ENCODE measurements around the gene ZNF497.
"Not testable (repeated sequence)": the region's sequence is repeated elsewhere in the genome, so short reads cannot be mapped to it uniquely, and the experiment has no call there.

ZNF497 gene

GRCh38 chr19:58406818-58407657 lies 44.5 kb upstream of the ZNF497 start:
- H3K27me3 ChIP-seq (ENCODE audit: insufficient read depth, poor library complexity, severe bottlenecking) = no peaks in the 10 kb centered on the region
- DNase-seq (ENCODE audit: low spot score) (no peak), ATAC-seq (ENCODE audit: low read depth) (no peak)
- no peaks in the 10 kb centered on the region for H3K9me3 ChIP-seq (ENCODE audit: severe bottlenecking)
- H3K4me3 ChIP-seq (ENCODE audit: severe bottlenecking) = peak overlapping the region; percentile 86
- H3K27ac ChIP-seq (ENCODE audit: poor library complexity, severe bottlenecking) = peak overlapping the region; percentile 57
- TF ChIP-seq, protein P1, sequence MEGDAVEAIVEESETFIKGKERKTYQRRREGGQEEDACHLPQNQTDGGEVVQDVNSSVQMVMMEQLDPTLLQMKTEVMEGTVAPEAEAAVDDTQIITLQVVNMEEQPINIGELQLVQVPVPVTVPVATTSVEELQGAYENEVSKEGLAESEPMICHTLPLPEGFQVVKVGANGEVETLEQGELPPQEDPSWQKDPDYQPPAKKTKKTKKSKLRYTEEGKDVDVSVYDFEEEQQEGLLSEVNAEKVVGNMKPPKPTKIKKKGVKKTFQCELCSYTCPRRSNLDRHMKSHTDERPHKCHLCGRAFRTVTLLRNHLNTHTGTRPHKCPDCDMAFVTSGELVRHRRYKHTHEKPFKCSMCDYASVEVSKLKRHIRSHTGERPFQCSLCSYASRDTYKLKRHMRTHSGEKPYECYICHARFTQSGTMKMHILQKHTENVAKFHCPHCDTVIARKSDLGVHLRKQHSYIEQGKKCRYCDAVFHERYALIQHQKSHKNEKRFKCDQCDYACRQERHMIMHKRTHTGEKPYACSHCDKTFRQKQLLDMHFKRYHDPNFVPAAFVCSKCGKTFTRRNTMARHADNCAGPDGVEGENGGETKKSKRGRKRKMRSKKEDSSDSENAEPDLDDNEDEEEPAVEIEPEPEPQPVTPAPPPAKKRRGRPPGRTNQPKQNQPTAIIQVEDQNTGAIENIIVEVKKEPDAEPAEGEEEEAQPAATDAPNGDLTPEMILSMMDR (IDR thresholded peaks at IDR 0.05; ENCODE audit: poor library complexity, severe bottlenecking) = peak; percentile 27
- H3K36me3 ChIP-seq (ENCODE audit: low read depth) = no peaks in the 10 kb centered on the region; the same call in 1 of the 2 replicates
- peaks cover 4% of the 10 kb centered on the region for H3K4me1 ChIP-seq (ENCODE audit: insufficient read depth, poor library complexity, severe bottlenecking)

GRCh38 chr19:58403920-58404478 lies 41.4 kb upstream of the ZNF497 start:
- not testable (repeated sequence) for H3K36me3 ChIP-seq (ENCODE audit: low read depth); H3K4me1 ChIP-seq (ENCODE audit: insufficient read depth, poor library complexity, severe bottlenecking); ATAC-seq (ENCODE audit: low read depth); H3K27ac ChIP-seq (ENCODE audit: poor library complexity, severe bottlenecking); H3K9me3 ChIP-seq (ENCODE audit: severe bottlenecking); H3K4me3 ChIP-seq (ENCODE audit: severe bottlenecking); H3K27me3 ChIP-seq (ENCODE audit: insufficient read depth, poor library complexity, severe bottlenecking)
- peak; percentile 20 for DNase-seq (ENCODE audit: low spot score)

DNA sequence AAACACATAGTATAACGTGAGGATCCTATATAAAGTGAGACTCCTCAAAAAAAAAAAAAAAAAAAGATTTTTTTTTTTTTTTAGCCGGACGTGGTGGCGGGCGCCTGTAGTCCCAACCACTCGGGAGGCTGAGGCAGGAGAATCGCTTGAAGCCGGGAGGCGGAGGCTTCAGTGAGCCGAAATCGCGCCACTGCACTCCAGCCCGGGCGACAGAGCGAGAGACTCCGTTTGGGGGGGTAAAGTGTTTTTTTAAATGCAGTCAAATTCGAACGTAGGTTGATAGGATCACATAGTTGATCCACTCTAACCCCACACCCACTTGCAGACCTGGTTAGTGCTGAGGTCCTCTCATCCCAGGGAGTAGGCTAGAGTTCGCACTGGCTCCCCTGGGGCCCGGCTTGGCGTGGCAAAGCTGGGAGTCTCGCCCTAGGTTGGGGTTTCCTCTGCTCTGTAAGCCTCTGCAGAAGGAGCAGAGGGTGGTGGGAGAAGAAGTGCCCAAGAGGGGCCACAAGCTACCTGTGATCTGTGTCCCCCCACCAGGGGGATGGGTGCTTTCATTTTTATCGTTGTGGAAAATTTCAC lies 39.4 kb upstream of the ZNF497 start:
- H3K4me3 ChIP-seq (ENCODE audit: severe bottlenecking) = peak overlapping the region; percentile 60
- peaks cover 4% of the 10 kb centered on the region for H3K4me1 ChIP-seq (ENCODE audit: insufficient read depth, poor library complexity, severe bottlenecking)
- H3K9me3 ChIP-seq (ENCODE audit: severe bottlenecking) = no peaks in the 10 kb centered on the region
- H3K27me3 ChIP-seq (ENCODE audit: insufficient read depth, poor library complexity, severe bottlenecking) = no peaks in the 10 kb centered on the region
- no peaks in the 10 kb centered on the region for H3K36me3 ChIP-seq (ENCODE audit: low read depth)
- TF ChIP-seq, protein P1 (IDR thresholded peaks at IDR 0.05; ENCODE audit: poor library complexity, severe bottlenecking) = no peak
- ATAC-seq (ENCODE audit: low read depth) (no peak), DNase-seq (ENCODE audit: low spot score) (no peak)
- H3K27ac ChIP-seq (ENCODE audit: poor library complexity, severe bottlenecking) = peak overlapping the region; percentile 25

DNA sequence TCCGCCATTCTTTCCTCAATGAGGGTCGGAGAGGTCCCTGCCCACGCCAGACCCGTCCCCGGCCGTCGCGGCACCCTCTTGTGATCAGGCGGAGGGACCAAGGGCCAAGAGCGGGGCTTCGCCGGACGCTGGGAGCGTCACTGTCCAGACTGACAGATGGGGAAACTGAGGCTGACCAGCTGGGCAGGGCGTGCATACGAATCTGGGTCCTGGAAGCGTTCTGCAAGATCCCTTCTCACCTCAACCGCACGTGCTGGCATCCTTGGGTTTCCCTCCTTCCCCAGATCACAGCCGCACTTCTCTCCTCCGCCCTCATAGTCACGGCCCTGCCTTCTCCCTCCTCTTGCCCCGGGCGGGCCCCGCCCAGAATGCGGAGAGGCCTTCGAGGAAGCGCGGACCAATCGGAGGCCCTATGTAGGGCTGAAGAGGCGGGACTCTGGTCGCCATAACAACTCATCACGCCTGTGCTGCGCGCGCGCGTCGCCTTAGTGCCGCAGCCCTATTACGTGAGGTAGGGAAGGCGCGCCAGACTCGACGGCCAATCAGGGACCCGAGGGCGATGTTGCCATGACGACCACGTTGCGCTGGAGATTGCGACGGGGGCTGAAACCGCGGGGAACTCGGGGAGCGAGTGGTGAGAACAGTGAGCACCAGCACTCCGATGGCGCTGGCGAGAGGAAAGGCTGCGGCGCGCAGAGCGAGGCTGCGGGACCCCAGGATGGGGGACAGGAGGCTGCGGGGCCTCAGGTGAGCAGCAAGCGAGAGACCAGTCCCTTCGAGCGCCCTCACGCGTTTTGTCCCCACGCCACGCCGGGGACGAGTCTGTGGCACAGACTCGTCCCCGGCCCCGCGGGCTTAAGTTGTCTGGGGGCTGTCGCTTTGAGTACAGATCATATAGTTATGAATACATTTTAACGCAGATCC lies 38.6 kb upstream of the ZNF497 start:
- Histone ChIP-seq H3K4me1 (ENCODE audit: insufficient read depth, poor library complexity, severe bottlenecking) (peaks cover 4% of the 10 kb centered on the region), H3K27me3 (ENCODE audit: insufficient read depth, poor library complexity, severe bottlenecking) (no peaks in the 10 kb centered on the region), H3K36me3 (ENCODE audit: low read depth) (no peaks in the 10 kb centered on the region), H3K4me3 (ENCODE audit: severe bottlenecking) (peak overlapping the region; percentile 60), H3K9me3 (ENCODE audit: severe bottlenecking) (no peaks in the 10 kb centered on the region), H3K27ac (ENCODE audit: poor library complexity, severe bottlenecking) (peak overlapping the region; percentile 33)
- TF ChIP-seq, protein P1 (IDR thresholded peaks at IDR 0.05; ENCODE audit: poor library complexity, severe bottlenecking) = no peak
- ATAC-seq (ENCODE audit: low read depth) (peak; percentile 93), DNase-seq (ENCODE audit: low spot score) (peak; percentile 99)
